Measurements from ENCODE around the gene EIF4G3.

- no peak for TF ChIP-seq EZH2 (IDR thresholded peaks at IDR 0.05)
- no peak for TF ChIP-seq FOXP2 (optimal IDR thresholded peaks at IDR 0.05; ENCODE audit: control extremely low read depth, extremely low read length, insufficient read depth)
These were observed 384.5 kb downstream of the EIF4G3 start for GRCh38 chr1:20792196-20792595.

All from SK-N-MC (cell line).